ENCODE results near the gene CD101.

Gene CD101

GRCh38 chr1:116986421-116987255 is 14.9 kb upstream of the CD101 start:
- DNase-seq: peak; percentile 24

- peak; percentile 61 for DNase-seq
Observed at GRCh38 chr1:116987256-116987555, 14.4 kb upstream of the CD101 start.

GRCh38 chr1:116988248-116988647 is 13.3 kb upstream of the CD101 start:
- no peak for DNase-seq

GRCh38 chr1:116988908-116989307 is 12.7 kb upstream of the CD101 start:
- DNase-seq: no peak

- no peak for DNase-seq
Observed at GRCh38 chr1:116989835-116990234, 11.7 kb upstream of the CD101 start.

GRCh38 chr1:116990612-116991151 is 10.9 kb upstream of the CD101 start:
- DNase-seq: no peak

GRCh38 chr1:116991171-116991845 is 10.3 kb upstream of the CD101 start:
- no peak for DNase-seq

- DNase-seq: no peak
Observed at GRCh38 chr1:116991918-116992317, 9.6 kb upstream of the CD101 start.

- DNase-seq: no peak
Observed at GRCh38 chr1:116993286-116993685, 8.3 kb upstream of the CD101 start.

GRCh38 chr1:116994411-116994810 is 7.1 kb upstream of the CD101 start:
- no peak for DNase-seq

GRCh38 chr1:116997066-116997465 is 4.5 kb upstream of the CD101 start:
- no peak for DNase-seq

GRCh38 chr1:116997636-116998035 is 3.9 kb upstream of the CD101 start:
- no peak for DNase-seq

- DNase-seq: no peak
Observed at GRCh38 chr1:116999596-116999995, 2.0 kb upstream of the CD101 start.

GRCh38 chr1:117000142-117000541 is 1.4 kb upstream of the CD101 start:
- no peak for DNase-seq

GRCh38 chr1:117003223-117003875 is 1.8 kb downstream of the CD101 start:
- no peak for DNase-seq

- no peak for DNase-seq
Observed at GRCh38 chr1:117007719-117008013, 6.1 kb downstream of the CD101 start.

- DNase-seq: no peak
Observed at GRCh38 chr1:117008656-117009055, 7.1 kb downstream of the CD101 start.

GRCh38 chr1:117009132-117009531 is 7.6 kb downstream of the CD101 start:
- DNase-seq: no peak

GRCh38 chr1:117010310-117010969 is 8.9 kb downstream of the CD101 start:
- no peak for DNase-seq

- no peak for DNase-seq
Observed at GRCh38 chr1:117011334-117011733, 9.8 kb downstream of the CD101 start.

GRCh38 chr1:117013309-117013858 is 11.8 kb downstream of the CD101 start:
- no peak for DNase-seq

- DNase-seq: no peak
Observed at GRCh38 chr1:117014209-117014608, 12.6 kb downstream of the CD101 start.

- no peak for DNase-seq
Observed at GRCh38 chr1:117015724-117016123, 14.2 kb downstream of the CD101 start.

All from activated CD4-positive, alpha-beta T cell treated with anti-CD3 and anti-CD28 coated beads for 1 hour (primary cell).